Activated CD8-positive, alpha-beta memory T cell treated with anti-CD3 and anti-CD28 coated beads, Interleukin-2, amount 10 ng/mL, durations not matched to agents 7 days and 5 days (primary cell): ENCODE data around the gene C1orf146. TPM values are rescaled to one million over a fixed set of nuclear protein-coding genes. Genes with fewer than 3 reads are reported as not detected.

Source experiments
- ATAC-seq: fragments of 150-1000 bp; cut with Tn5 transposase; one replicate; pipeline ENCODE4 v1.10.0; 2021; ENCODE audit warnings: moderate library complexity
- CTCF ChIA-PET: fragments of 350-600 bp; sonication (Branson Sonifier 250); formaldehyde crosslinking; loops from one replicate; lab custom pipeline; 2021; ENCODE audit warnings: antibody characterized with exemption; lab: Charles Lee
- DNase-seq: peaks from one replicate; pipeline ENCODE4 v3.0.0-alpha.2; 2020
- H3K27ac Mint-ChIP-seq: one replicate; pipeline ENCODE4 v1.8.0; 2021; ENCODE audit warnings: mild to moderate bottlenecking, mixed read lengths
- H3K27me3 Mint-ChIP-seq: one replicate; pipeline ENCODE4 v1.8.0; 2021; ENCODE audit warnings: mixed read lengths
- H3K36me3 Mint-ChIP-seq: one replicate; pipeline ENCODE4 v1.8.0; 2021; ENCODE audit warnings: mild to moderate bottlenecking, mixed read lengths
- H3K4me1 Mint-ChIP-seq: one replicate; pipeline ENCODE4 v1.8.0; 2021; ENCODE audit warnings: mixed read lengths
- H3K4me3 Mint-ChIP-seq: one replicate; pipeline ENCODE4 v1.8.0; 2021; ENCODE audit warnings: mild to moderate bottlenecking, moderate library complexity, mixed read lengths
- H3K9me3 Mint-ChIP-seq: one replicate; pipeline ENCODE4 v1.8.0; 2022; ENCODE audit warnings: low read depth, mixed read lengths
- total RNA-seq, 2 experiments: library from RNA; stranded (reverse); gene quantifications; one replicate each; pipeline ENCODE4 v1.2.3, GENCODE V29; 2021

C1orf146 gene
- total RNA-seq, 2 experiments from 2014 or later: not detected

GRCh38 chr1:92291372-92291999, 73.8 kb downstream of the C1orf146 start:
- H3K4me1 Mint-ChIP-seq: peaks cover 20% of the 10 kb centered on the region
- peak; percentile 53 for ATAC-seq
- no peak for DNase-seq
- H3K27me3 Mint-ChIP-seq: no peaks in the 10 kb centered on the region
- H3K27ac Mint-ChIP-seq: no peak overlapping the region
- H3K4me3 Mint-ChIP-seq: no peak overlapping the region
- H3K36me3 Mint-ChIP-seq: peaks cover 56% of the 10 kb centered on the region
- CTCF ChIA-PET: interaction anchor here (0.6 to 2.1 kb wide), 13 partner anchors 10 to 779 kb away, joined by 3 to 12 read pairs (median 3); no protein-coding TSS in a partner anchor
- no peaks in the 10 kb centered on the region for H3K9me3 Mint-ChIP-seq

Other genes starting within 250 kb of the C1orf146 start
- gene EPHX4, start 187.9 kb upstream of the C1orf146 start, total RNA-seq: under 1 TPM; 0.21 to 0.26 TPM
- not detected for gene SETSIP, start 142.5 kb upstream of the C1orf146 start, total RNA-seq
- gene BTBD8, start 137.6 kb upstream of the C1orf146 start, total RNA-seq: 1 to 10 TPM; 1.7 to 2.4 TPM
- gene GLMN, start 81.1 kb downstream of the C1orf146 start, total RNA-seq: 10 to 100 TPM; 25.7 to 26.0 TPM
- 10 to 100 TPM; 37.1 to 41.4 TPM for gene RPAP2, start 81.1 kb downstream of the C1orf146 start, total RNA-seq